HepG2 (cell line): ENCODE data around the gene SLC23A3. TPM values are rescaled to one million over a fixed set of nuclear protein-coding genes. Genes with fewer than 3 reads are reported as not detected.
A peak's percentile ranks its signal among the peaks of the same experiment; 100 is the strongest.

Source experiments
- GLMP ChIP-seq: sonication (generic); formaldehyde crosslinking; IDR thresholded peaks from 2 replicates; pipeline ENCODE4 v1.9.0; 2021; ENCODE audit warnings: missing genetic modification reagents, mild to moderate bottlenecking, borderline replicate concordance
- PREB ChIP-seq: sonication (generic); formaldehyde crosslinking; IDR thresholded peaks from 2 replicates; pipeline ENCODE4 v1.4.0; 2020; ENCODE audit warnings: missing genetic modification reagents
- REST ChIP-seq, 2 experiments: IDR thresholded peaks; 2 replicates each; pipeline ENCODE4 v1.6.1; 2011 to 2012; ENCODE audit warnings: low read length in 2 of 2, borderline replicate concordance in 1 of 2, low read depth in 1 of 2, mild to moderate bottlenecking in 1 of 2, moderate library complexity in 1 of 2
- SALL1 ChIP-seq: sonication (generic); formaldehyde crosslinking; IDR thresholded peaks from 2 replicates; pipeline ENCODE4 v1.8.0; 2022; ENCODE audit warnings: mild to moderate bottlenecking, missing genetic modification reagents
- ZNF101 ChIP-seq: sonication (generic); formaldehyde crosslinking; IDR thresholded peaks from 2 replicates; pipeline ENCODE4 v1.4.0; 2020; ENCODE audit warnings: mild to moderate bottlenecking, low read depth, missing genetic modification reagents, borderline replicate concordance
- ZNF124 ChIP-seq: sonication (generic); formaldehyde crosslinking; IDR thresholded peaks from 2 replicates; pipeline ENCODE4 v1.4.0; 2020; ENCODE audit warnings: missing genetic modification reagents
- ZNF251 ChIP-seq: sonication (generic); formaldehyde crosslinking; IDR thresholded peaks from 2 replicates; pipeline ENCODE4 v1.9.0; 2021; ENCODE audit warnings: mild to moderate bottlenecking, missing genetic modification reagents
- ZNF772 ChIP-seq: sonication (generic); formaldehyde crosslinking; IDR thresholded peaks from 2 replicates; pipeline ENCODE4 v1.5.0; 2020; ENCODE audit warnings: mild to moderate bottlenecking, missing genetic modification reagents
- ZNF775 ChIP-seq: sonication (generic); formaldehyde crosslinking; IDR thresholded peaks from 2 replicates; pipeline ENCODE4 v1.4.0; 2020; ENCODE audit warnings: missing genetic modification reagents, mild to moderate bottlenecking, moderate library complexity, borderline replicate concordance
- ZNF800 ChIP-seq: sonication (generic); formaldehyde crosslinking; IDR thresholded peaks from 2 replicates; pipeline ENCODE4 v1.4.0; 2020; ENCODE audit warnings: missing genetic modification reagents
- polyA plus RNA-seq, 8 experiments: library from polyadenylated mRNA; depleted of rRNA in 3 of 8; stranded (reverse) in 7 of 8; unstranded in 1 of 8; fragments of >200 nt; fragmentation: Illumina TruSeq in 4 of 8; extraction: Trizol in 4 of 8; gene quantifications; 2 replicates each; pipeline versions ENCODE4 v1.2.1 to v1.2.3, GENCODE V29; 2011 to 2016; ENCODE audit warnings: low read depth in 4 of 8, missing spikeins in 1 of 8, mixed read lengths in 1 of 8; ENCODE audit not compliant: insufficient read depth in 1 of 8
- total RNA-seq, 5 experiments: library from RNA; depleted of rRNA; stranded (reverse); fragments of >200 nt; fragmentation: Illumina TruSeq; extraction: Trizol; gene quantifications; 2 replicates each; pipeline ENCODE4 v1.2.3, GENCODE V29; 2016; ENCODE audit warnings: low read depth in 1 of 5
- TF ChIP-seq, protein P1 (sequence below): sonication (generic); formaldehyde crosslinking; IDR thresholded peaks from 2 replicates; pipeline ENCODE4 v1.4.0; 2020; ENCODE audit warnings: missing genetic modification reagents
- TF ChIP-seq, protein P2 (sequence below): IDR thresholded peaks from 2 replicates; pipeline ENCODE4 v1.6.1; 2016; ENCODE audit warnings: mild to moderate bottlenecking, missing biosample characterization, missing genetic modification reagents

SLC23A3 gene
- total and polyA plus RNA-seq, 2 of the 13 experiments (the other 11 are each of a cell fraction or from before 2014, with no cell fraction given), result 0.38 to 0.78 TPM

- TF ChIP-seq, protein P1, sequence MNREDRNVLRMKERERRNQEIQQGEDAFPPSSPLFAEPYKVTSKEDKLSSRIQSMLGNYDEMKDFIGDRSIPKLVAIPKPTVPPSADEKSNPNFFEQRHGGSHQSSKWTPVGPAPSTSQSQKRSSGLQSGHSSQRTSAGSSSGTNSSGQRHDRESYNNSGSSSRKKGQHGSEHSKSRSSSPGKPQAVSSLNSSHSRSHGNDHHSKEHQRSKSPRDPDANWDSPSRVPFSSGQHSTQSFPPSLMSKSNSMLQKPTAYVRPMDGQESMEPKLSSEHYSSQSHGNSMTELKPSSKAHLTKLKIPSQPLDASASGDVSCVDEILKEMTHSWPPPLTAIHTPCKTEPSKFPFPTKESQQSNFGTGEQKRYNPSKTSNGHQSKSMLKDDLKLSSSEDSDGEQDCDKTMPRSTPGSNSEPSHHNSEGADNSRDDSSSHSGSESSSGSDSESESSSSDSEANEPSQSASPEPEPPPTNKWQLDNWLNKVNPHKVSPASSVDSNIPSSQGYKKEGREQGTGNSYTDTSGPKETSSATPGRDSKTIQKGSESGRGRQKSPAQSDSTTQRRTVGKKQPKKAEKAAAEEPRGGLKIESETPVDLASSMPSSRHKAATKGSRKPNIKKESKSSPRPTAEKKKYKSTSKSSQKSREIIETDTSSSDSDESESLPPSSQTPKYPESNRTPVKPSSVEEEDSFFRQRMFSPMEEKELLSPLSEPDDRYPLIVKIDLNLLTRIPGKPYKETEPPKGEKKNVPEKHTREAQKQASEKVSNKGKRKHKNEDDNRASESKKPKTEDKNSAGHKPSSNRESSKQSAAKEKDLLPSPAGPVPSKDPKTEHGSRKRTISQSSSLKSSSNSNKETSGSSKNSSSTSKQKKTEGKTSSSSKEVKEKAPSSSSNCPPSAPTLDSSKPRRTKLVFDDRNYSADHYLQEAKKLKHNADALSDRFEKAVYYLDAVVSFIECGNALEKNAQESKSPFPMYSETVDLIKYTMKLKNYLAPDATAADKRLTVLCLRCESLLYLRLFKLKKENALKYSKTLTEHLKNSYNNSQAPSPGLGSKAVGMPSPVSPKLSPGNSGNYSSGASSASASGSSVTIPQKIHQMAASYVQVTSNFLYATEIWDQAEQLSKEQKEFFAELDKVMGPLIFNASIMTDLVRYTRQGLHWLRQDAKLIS (CRISPR knock-in tag), result 0 out of 2 replicates have a peak, but pooled peaks have one; percentile 48
- peak; percentile 98; the same call in 1 of the 2 replicates for TF ChIP-seq ZNF101
- TF ChIP-seq GLMP (CRISPR knock-in tag), result no peak
- peak; percentile 86; the same call in 1 of the 2 replicates for TF ChIP-seq ZNF800 (CRISPR knock-in tag)
- no peak for TF ChIP-seq PREB
- TF ChIP-seq REST (IDR thresholded peaks at IDR 0.05; ENCODE audit: borderline replicate concordance in 1 of 2, low read depth in 1 of 2, low read length in 2 of 2), result peak in 1 of 2 experiments; percentile 71; a peak in 1 of 4 replicates
- TF ChIP-seq ZNF775 (CRISPR knock-in tag), result peak; percentile 23; the same call in 1 of the 2 replicates
- TF ChIP-seq ZNF772, result peak; percentile 99
- TF ChIP-seq, protein P2, sequence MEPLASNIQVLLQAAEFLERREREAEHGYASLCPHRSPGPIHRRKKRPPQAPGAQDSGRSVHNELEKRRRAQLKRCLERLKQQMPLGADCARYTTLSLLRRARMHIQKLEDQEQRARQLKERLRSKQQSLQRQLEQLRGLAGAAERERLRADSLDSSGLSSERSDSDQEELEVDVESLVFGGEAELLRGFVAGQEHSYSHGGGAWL, result peak; percentile 96
- TF ChIP-seq ZNF124, result no peak; the same call in 1 of the 2 replicates
- TF ChIP-seq SALL1 (CRISPR knock-in tag), result peak; percentile 99
- no peak for TF ChIP-seq ZNF251
Measured at GRCh38 chr2:219176818-219177551, 7.2 kb upstream of the SLC23A3 start, which contains the start of gene CNPPD1 (continued).
